Limb (tissue), 2 donors: ENCODE data around the gene CSPG4.
"Not testable (repeated sequence)": the region's sequence is repeated elsewhere in the genome, so short reads cannot be mapped to it uniquely, and the experiment has no call there.

ENCODE experiments used
- DNase-seq, 2 donors: peaks; one replicate each; pipeline ENCODE4 v3.0.0-alpha.2; 2016; ENCODE audit errors: extremely low spot score in 2 of 2

CSPG4 gene

DNA sequence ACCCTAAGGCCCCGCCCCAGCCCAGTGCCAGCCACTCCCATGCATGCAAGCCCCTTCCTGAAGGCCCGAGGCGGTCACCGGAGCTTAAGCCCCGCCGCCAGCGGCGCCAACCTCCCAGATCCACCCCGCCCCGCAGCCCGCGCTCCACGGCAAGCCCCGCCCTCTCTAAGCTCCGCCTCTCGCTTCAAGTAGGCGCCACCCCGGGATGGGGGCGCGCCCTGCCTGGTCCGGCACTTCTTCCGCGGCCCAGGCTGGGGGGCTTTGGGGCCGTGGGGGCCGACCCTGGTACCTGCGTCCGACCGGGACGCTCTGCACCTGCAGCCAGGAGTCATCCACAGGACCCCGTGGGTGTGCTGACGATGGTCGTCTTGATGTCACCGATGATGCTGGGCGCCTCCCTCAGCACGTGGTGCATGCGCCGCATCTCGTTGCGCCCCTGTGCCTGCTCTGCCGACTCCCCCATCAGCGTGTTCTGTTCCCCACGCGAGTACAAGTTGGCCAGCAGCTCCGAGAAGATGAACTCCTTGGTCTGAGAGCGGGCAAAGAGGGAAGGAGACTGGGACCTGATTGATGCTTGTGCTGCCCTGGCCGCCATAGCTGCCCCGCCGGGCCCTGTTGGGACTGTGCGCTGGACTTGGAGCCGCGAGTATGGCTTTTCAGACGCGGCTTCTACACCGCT lies 26.1 kb upstream of the CSPG4 start:
- peak; percentile 93 to 95 for DNase-seq

DNA sequence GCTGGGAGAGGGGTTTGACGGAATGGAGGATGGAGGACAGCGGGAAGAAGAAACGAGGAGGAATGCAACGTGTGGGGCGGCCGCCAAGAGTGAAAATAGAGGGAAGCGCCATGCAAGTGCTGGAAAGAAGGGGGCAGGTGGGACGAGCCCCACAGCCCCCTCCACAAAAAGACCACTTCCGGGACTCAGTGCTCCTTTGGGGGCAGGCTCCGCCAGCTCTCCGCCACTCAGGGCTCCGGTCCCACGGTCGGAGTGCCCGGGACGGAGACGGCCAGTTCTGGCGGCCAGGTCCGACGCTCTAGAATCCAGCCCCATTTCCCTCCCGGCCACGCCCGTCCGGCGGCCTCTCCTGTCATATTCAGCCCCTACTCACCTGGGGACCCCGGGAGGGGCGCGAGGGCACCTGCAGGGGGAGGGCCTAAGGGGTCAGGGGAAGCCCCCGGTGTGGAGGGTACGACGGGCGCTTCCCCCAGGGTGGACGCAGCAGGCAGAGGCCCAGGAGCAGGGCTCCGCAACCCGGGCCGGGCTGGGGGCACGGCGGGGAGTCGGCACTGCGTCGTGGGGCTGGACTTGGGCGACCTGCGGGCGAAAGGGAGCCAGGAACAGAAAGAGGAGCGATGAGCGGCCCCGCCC lies 25.5 kb upstream of the CSPG4 start:
- DNase-seq: no peak

DNA sequence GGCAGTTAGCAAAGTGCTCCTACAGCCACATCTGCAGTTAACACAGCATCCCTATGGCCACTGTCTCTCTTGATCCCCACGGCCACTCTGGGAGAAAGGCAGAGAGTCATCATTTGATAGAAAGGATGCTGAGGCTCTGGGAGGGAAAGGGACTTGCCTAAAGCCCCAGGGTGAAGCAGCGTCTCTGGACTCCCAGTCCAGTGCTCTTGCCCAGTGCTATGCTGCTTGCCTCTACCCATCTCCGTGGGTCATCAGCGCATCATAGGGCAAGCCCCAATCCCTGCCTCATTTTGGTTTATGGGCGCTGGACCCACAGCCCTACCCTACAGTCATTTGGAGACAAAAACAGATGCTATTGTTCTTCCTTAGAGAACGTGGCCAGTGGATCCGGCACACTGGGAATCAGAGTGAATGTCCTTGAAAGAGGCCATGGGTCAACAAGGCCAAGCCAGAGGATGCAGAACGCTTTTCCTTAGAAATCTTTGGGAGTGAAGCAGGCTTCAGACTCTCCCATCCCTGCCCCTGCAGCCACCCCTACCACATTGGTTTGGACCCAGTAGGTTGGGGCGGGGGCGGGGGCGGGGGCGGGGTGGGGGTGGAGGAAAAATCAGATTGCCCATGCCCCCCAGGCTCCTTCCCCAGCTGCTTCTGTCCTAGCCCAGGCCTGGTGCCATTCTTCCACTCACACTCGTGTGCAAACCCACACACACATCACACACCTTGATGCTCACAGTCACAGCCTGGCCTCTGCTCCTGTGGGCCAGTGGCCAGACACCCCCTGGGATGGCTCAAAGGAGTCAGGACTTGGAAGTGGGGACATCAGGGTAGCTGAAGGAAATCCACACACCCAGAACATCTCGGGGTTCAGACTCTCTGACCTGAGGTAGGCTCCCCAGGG lies 24.7 kb upstream of the CSPG4 start:
- not testable (repeated sequence) for DNase-seq

DNA sequence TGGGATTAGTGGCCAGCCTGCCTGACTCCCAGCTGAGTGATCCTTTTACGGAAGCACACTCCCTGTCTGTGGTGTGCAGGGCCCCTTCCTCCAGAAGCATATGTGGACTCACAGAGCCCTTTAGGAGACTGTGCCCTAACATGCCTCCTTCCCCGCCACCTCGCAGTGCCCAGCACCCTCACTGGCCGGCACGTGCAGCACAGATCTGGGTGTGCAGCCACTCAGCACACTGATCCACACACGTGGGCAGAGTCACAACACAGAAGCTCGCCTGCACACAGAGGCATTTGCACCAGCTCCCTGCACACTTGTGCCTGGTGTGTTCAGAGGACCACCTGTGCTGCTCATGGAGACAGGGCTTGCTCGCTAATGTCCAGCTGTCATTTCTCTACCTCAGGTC lies 23.6 kb upstream of the CSPG4 start:
- no peak for DNase-seq

DNA sequence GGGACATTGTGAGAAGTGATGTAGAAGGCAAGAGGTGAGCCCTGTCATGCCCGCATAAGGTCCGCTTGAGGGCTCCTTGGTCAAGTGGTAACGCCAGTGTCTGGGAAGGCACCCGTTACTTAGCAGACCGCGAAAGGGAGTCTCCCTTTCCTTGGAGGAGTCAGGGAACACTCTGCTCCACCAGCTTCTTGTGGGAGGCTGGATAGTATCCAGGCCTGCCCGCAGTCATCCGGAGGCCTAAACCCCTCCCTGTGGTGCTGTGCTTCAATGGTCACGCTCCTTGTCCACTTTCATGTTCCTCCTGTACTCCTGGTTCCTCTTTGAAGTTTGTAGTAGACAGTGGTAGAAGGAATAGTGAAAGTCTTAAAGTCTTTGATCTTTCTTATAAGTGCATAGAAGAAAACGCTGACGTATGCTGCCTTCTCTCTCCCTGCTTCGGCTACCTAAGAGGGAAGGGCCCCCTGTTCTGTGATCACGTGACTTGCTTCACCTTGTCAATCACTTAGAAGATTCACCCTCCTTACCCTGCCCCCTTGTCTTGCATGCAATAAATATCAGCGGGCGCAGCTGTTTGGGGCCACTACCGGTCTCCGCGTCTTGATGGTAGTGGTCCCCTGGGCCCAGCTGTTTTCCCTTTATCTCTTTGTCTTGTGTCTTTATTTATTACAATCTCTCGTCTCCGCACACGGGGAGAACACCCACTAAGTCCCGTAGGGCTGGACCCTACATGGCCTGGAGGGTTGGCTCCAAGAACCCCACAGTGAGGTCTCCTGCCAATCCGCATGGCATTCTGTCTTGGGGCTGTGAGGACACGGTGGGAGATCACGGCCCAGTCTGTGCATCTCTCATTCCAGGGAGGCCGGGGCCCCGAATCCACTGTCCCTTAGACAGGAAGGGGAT lies 22.5 kb upstream of the CSPG4 start:
- not testable (repeated sequence) for DNase-seq

DNA sequence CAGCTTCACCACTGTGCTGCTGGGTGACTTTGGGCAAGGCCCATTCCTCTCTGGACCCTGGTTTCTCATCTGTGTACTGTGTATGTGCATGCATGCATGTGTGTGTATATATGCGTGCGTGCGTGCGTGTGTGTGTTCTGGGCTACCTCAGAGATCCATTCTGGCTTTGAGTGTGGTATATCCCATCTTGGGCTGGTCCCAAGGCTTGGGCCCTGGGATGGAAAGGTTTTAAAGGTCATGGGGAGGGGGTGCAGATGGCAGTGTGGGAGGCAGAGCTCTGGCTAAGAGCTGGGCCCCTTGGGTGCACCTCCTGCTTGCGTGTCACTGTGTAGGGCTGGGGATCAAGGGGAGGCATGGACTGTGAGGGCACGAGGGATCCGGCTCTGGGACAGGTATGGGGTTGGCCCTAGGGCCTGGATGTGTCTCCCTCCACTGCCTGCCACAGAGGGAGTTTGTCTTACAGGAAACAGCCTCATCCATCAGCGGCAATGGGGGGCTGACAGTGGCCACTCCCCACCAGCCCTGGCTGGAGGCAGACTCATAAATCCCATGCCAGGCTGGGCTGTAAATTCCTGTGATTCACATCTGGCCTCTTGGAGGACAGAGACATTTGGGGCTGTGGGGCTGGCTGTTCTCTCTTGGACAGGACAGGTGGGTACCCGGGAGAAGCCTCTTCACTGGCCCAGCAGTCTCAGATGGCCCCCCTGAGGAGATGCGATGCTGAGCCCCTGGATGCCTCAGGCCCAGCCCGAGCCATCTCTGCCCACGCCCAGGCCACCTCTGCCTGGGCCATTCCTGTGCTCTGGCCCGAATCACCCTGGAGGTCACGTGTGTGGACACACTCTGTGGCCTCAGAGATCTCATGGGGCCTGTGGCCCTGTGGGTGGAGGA lies 21.4 kb upstream of the CSPG4 start:
- no peak for DNase-seq

DNA sequence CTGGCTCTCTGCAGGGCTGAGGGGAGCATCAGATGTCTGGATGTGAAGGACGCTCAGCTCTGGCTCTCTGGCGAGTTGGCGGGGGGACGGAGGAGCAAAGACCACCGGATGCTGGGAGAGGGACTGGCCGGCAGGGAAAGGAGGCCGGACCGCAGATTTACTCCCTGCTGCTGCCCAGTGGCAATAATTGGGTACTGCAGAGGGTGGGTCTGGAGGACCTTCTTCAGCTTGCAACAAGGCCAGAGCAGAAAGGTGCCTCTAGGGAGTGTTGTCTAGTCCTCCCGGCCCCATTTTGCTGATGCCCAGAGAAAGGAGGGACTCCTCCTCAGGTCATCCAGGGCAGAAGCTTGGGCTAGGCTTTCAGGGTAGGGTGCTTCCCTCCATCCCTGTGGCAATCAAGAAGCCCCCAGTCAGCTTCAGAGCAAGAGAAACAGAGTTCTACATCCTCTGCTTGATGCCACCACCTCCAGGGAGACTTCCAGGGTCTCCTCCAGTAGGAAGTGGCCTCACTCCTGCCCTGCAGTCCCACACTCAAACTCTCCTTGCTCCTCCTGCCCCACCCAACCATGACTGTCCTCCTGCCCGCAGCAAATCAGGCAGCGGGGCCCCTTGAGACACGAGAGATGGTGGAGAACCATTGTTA lies 20.3 kb upstream of the CSPG4 start:
- peak; percentile 70 to 85 for DNase-seq

DNA sequence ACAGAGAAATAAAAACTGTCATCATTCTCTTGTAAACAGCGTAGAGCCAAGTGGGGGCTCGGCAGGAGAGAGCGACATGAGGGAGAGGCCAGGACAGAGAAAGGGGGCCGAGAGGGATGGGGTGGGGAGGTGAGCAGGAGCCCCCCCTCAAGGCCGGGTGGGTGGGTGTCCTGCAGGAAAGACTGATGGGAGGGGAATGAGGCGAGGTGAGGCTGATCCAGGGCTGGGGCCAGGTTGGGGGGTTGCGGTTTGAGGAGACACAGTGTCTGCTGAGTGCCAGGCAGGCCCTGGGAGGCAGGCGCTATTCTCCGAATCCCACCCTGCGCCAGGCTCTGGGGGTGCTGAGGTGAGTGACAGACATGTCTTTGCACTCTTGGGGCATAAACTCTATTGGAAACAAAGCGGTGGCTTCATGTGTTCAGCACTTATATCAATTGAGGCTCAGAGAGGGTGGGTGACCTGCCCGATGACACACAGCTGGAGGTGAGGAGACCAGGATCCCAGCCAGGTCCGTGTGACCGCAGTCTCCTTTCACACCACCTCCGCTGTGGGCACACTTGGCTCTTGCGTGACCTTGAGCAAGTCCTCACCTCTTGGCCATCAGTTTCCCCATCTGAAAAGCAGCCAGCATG lies 19.6 kb upstream of the CSPG4 start:
- peak in 1 of 2 donors; percentile 72 for DNase-seq

DNA sequence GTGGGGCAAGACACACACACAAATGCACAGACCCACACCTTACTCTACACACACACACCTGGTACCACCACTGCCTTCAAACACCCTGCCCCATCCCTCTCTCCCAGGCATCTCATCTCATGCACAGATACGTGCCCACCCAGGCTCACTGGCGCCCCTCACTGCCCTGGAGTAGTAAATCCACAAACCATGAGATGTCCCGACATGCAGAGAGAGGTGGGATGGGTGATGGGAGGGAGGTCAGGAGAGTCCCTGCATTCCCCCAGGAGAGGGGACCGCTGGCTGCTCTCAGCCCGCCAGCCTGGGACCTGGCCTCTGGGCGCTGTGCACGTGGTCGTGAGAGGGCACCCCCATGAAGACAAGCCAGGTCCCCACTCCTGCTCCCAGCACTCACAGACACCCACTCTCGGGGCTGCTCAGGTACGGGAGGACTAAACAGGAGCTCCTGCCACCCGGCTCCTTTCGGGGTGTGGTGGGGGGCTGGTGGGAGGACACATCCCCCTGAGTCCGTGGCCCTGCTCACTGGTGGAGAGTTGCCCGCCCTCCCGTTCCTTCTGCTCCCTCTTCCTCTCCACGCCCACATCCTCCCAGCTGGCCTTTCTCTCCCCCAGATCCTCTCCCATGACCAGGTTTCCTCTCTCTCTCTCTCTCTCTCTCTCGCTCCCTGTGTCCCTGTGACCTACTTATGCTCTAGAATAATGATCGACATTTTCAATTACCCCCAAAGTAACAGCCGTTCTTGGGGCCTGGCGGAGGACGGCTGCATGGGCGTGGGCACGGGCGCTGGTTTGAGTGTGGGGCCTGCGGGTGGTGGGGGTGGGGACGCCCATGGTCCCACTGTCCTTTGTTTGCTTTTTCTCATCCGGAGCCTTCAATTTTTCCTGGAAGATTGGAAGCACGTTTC lies 18.9 kb upstream of the CSPG4 start:
- peak; percentile 43 to 60 for DNase-seq

DNA sequence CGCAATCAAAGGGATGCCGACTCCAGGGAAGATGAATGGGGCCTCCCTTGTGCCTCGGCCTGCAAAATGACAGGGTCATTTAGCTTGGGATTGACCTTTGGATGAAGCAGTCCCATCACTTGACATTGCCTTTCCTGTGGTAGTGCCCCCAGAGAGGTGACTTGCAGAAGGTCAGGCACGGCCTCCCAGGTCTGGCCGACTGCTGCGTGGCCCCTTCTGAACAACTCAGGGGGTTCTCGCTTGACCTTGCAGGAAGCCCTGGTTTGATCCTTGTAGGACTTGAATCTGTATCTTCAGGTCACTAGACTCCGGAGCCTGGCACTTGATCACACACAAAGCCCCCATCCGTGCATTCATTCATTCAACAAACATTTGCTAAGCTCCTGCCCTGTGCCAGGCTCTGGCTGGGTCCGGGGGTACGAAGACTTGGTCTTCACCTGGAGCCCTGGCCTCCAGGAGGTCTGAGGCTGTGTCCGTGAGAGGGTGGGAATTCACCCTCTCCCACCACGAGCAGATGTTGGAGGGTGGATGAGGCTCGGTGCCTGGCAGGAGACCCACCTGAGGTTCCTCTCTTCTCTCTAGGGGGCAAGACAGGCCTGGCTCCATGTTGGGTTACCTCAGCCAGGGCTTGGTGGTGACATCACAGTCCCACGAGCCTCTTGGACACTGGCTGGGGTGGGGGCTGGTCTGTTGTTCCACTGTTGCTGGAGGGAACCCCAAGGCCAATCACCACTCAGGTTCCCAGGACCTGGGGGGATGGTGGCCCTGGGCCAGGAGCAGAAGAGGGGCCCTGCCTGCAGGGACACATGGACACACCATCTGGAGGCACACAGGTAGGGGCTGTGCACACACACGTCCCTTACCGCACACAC lies 18.0 kb upstream of the CSPG4 start:
- not testable (repeated sequence) for DNase-seq

DNA sequence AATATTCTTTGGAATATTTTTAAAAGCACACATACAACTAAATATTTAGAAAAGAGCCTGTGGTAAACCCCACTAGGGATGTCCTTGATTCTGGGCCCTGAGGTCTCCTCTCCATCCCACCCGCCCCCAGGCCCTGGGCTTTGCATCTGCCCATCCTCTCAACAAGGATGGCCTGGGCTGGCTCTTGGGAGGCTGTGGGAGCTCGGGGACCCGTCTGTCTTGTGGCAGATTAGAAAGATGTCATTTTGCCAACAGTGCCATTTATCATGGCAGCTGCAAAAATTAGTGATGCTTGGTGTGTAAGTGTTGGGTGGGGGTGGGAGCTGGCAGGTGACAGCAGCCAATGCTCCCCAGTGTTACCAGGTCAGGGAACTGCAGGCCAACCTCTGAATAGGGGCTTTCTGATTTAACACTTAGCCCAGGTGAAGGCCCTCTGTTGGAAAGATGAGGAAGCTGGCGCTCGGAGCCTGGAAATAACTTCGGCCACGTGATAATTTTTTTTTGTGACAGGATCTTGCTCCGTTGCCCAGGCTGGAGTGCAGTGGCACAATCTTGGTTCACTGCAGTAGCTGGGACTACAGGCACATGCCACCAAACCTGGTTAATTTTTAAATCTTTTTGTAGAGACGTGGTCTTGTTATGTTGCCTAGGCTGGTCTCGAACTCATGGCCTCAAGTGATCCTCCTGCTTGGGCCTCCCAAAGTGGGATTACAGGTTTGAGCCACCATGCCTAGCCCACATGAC lies 16.9 kb upstream of the CSPG4 start:
- no peak for DNase-seq

DNA sequence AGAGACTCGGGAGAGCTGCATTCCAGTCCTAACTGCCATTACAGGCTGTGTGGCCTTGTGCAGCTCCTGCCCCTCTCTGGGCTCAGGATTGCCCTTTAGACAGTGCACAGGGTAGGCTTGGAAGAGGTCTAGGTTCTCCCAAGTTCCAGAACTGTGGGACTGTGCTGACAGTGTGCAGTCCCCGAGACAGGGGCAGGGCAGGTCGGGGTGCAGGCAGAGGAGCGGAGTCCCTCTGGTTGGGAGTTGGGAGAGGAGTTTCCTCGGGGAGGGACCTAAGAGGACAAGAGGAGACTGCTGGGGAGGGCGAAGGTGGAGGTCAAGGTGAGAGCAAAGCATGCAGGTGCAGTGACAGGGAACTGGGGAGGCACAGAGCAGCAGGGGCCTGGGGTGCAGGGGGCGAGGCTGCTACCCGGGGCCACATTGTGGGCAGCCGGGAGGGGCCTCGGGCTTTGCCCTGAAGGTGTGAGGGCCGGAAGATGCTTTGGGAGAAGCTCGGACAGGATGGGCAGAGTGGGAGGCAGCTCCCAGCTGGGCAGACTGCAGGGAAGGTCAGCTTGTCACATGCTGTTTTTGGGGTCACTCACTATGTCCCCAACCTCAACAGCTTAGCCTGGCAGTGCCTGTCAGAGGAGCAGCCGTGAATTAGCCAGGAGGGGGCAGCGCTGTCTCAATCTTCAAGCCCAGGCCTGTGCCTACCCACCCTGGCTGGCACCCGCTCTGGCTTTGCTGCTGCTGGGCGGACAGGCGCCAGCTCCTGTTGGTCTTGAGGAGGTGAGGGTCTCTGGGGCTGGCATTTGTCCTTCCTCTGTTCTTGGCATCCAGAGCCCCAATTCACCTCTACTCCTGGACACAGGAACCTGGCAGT lies 15.4 kb upstream of the CSPG4 start:
- peak in 1 of 2 donors; percentile 74 for DNase-seq

DNA sequence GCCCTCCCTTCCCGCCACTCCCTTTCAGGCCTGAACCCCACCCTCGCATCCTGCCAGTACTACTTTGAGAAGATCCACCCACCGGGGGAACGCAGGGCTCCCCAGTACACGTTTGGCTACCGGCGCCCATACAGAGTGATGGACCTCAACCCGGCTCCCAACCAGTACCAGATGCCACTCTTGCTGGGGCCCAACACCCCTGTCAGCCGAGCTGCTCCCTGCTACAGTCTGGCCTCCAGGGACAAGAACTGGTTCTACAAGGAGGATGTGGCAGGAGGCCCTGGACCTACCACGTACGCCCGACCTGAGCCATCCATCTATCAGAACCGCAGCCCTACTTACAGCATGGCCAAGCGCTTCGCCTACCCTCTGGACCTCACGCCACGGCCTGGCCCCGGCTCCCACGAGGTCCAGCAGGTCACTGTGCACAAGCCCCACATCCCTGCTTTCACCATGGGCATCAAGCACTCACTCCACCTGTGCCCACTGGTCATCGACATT lies 14.4 kb upstream of the CSPG4 start:
- DNase-seq: no peak

DNA sequence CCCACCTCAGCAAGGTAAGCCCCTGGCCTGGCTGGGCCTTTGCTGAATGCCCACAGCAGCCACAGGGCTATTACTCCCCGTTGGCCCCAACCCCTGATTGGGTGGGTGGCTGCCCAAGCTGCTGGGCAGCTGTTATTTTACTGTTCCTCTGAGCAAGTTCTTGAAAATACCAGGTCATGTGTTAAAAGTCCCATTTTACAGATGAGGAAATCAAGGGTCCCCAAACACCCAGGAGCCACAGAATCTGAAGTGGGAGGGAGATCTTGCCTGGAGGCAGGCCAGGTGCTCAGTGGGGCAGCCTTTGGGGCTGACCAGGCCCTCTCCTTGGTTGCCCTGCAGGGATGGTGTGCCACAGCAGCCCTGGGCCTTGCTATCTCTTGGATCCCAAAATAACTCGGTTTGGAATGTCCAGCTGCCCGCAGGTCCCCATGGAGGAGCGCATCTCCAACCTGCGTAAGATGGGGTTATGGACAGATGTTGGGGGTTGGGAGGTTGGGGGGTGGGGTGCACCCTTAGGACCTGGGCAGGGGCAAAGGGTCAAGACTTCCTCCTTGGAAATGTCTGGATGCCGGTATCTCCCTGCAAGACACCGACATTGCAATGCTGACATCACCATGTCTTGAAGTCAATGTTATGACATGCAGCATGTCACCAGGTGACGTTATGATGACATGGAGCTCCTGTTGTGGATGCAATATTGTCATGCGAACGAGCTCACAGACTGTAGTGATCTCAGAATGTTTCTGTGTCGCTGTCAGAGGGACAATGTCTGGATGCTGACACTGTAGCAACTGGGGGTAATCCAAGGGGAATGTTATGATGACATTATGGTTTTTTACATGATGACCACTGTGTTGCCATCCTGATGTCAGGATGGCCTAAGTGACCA lies 13.3 kb upstream of the CSPG4 start:
- DNase-seq: peak in 1 of 2 donors; percentile 24
